SK-N-SH treated with all-trans-retinoic acid at 6 μM for 48 hours (cell line): Measurements from ENCODE around the gene TAS2R50.

ENCODE experiments used
- ATAC-seq: fragments of 200-7000 bp; cut with Tn5 transposase; 3 replicates; pipeline ENCODE4 v1.9.1; 2020; ENCODE audit warnings: mild to moderate bottlenecking, moderate library complexity
- ARNTL ChIP-seq: fragments of 450-650 bp; formaldehyde crosslinking; IDR thresholded peaks from 2 replicates; pipeline ENCODE4 v1.5.0; 2020; ENCODE audit warnings: low read depth, mild to moderate bottlenecking, moderate library complexity, borderline replicate concordance
- BACH2 ChIP-seq: fragments of 250-450 bp; sonication (Bioruptor Pico); IDR thresholded peaks from 2 replicates; pipeline ENCODE4 v1.9.0; 2021; ENCODE audit warnings: mild to moderate bottlenecking, borderline replicate concordance
- CREB5 ChIP-seq: fragments of 250-450 bp; sonication (Bioruptor Pico); IDR thresholded peaks from 2 replicates; pipeline ENCODE4 v1.5.1; 2020; ENCODE audit warnings: low read depth, mild to moderate bottlenecking, moderate library complexity
- CSDC2 ChIP-seq: fragments of 250-450 bp; sonication (Bioruptor Pico); IDR thresholded peaks from 2 replicates; pipeline ENCODE4 v1.5.0; 2020; ENCODE audit warnings: mild to moderate bottlenecking, moderate library complexity
- CSRNP3 ChIP-seq: fragments of 250-450 bp; sonication (Bioruptor Pico); IDR thresholded peaks from 2 replicates; pipeline ENCODE4 v1.5.1; 2021; ENCODE audit warnings: mild to moderate bottlenecking, moderate library complexity
- ESRRG ChIP-seq: fragments of 250-450 bp; sonication (Bioruptor Pico); IDR thresholded peaks from 2 replicates; pipeline ENCODE4 v1.6.1; 2021; ENCODE audit warnings: mild to moderate bottlenecking
- GLIS3 ChIP-seq: fragments of 250-450 bp; sonication (Bioruptor Pico); IDR thresholded peaks from 2 replicates; pipeline ENCODE4 v1.5.0; 2020; ENCODE audit warnings: mild to moderate bottlenecking, moderate library complexity
- OSR1 ChIP-seq: fragments of 250-450 bp; sonication (Bioruptor Pico); IDR thresholded peaks from 2 replicates; pipeline ENCODE4 v1.8.0; 2022; ENCODE audit warnings: moderate library complexity, mild to moderate bottlenecking, inconsistent platforms
- PATZ1 ChIP-seq: fragments of 250-450 bp; sonication (Bioruptor Pico); IDR thresholded peaks from 2 replicates; pipeline ENCODE4 v1.8.0; 2020; ENCODE audit warnings: mild to moderate bottlenecking, moderate library complexity, borderline replicate concordance
- PPARA ChIP-seq: fragments of 250-450 bp; sonication (Bioruptor Pico); IDR thresholded peaks from 2 replicates; pipeline ENCODE4 v1.5.0; 2020; ENCODE audit warnings: mild to moderate bottlenecking, borderline replicate concordance
- RARB ChIP-seq: fragments of 250-450 bp; sonication (Bioruptor Pico); IDR thresholded peaks from 2 replicates; pipeline ENCODE4 v1.8.0; 2021; ENCODE audit warnings: mild to moderate bottlenecking, moderate library complexity
- SNAI2 ChIP-seq: fragments of 250-450 bp; sonication (Bioruptor Pico); IDR thresholded peaks from 2 replicates; pipeline ENCODE4 v1.5.0; 2020; ENCODE audit warnings: mild to moderate bottlenecking, moderate library complexity
- TCF4 ChIP-seq: fragments of 250-450 bp; sonication (Bioruptor Pico); IDR thresholded peaks from 2 replicates; pipeline ENCODE4 v1.8.0; 2021; ENCODE audit warnings: mild to moderate bottlenecking, moderate library complexity, borderline replicate concordance
- TOX ChIP-seq: fragments of 250-450 bp; sonication (Bioruptor Pico); IDR thresholded peaks from 2 replicates; pipeline ENCODE4 v1.8.0; 2021; ENCODE audit warnings: mild to moderate bottlenecking, moderate library complexity, borderline replicate concordance
- TSHZ2 ChIP-seq: fragments of 250-450 bp; sonication (Bioruptor Pico); IDR thresholded peaks from 2 replicates; pipeline ENCODE4 v1.5.0; 2020; ENCODE audit warnings: mild to moderate bottlenecking, moderate library complexity
- ZC3H10 ChIP-seq: fragments of 250-450 bp; sonication (Bioruptor Pico); IDR thresholded peaks from 2 replicates; pipeline ENCODE4 v1.5.1; 2021; ENCODE audit warnings: mild to moderate bottlenecking, moderate library complexity
- ZFP3 ChIP-seq: fragments of 250-450 bp; sonication (Bioruptor Pico); IDR thresholded peaks from 2 replicates; pipeline ENCODE4 v1.5.0; 2020; ENCODE audit warnings: mild to moderate bottlenecking, moderate library complexity
- ZFP30 ChIP-seq: fragments of 450-650 bp; formaldehyde crosslinking; IDR thresholded peaks from 2 replicates; pipeline ENCODE4 v1.5.0; 2022; ENCODE audit warnings: mild to moderate bottlenecking, moderate library complexity
- ZNF565 ChIP-seq: fragments of 450-650 bp; formaldehyde crosslinking; conservative IDR thresholded peaks from 2 replicates; pipeline ENCODE4 v1.5.0; 2020; ENCODE audit warnings: low read depth, mild to moderate bottlenecking, moderate library complexity
- ZNF70 ChIP-seq: fragments of 450-650 bp; formaldehyde crosslinking; IDR thresholded peaks from 2 replicates; pipeline ENCODE4 v1.5.0; 2020; ENCODE audit warnings: mild to moderate bottlenecking, moderate library complexity
- ZNF8 ChIP-seq: fragments of 450-650 bp; formaldehyde crosslinking; IDR thresholded peaks from 2 replicates; pipeline ENCODE4 v1.5.0; 2020; ENCODE audit warnings: mild to moderate bottlenecking, moderate library complexity

TAS2R50 gene

GRCh38 chr12:11026118-11026517 lies 39.4 kb upstream of the TAS2R50 start (continued):
- no peak for TF ChIP-seq CREB5

GRCh38 chr12:11023387-11023786 lies 36.7 kb upstream of the TAS2R50 start:
- no peak for TF ChIP-seq ZNF70
- TF ChIP-seq ZFP30 (CRISPR knock-in tag) = no peak
- TF ChIP-seq BACH2 (CRISPR knock-in tag) = no peak
- no peak for ATAC-seq

GRCh38 chr12:11022520-11022919 lies 35.8 kb upstream of the TAS2R50 start, which contains the start of gene TAS2R19:
TAS2R19 (minus strand) TSS chr12:11022620; CDS start chr12:11022571, 49 bp downstream.
- TF ChIP-seq SNAI2 (no peak), CREB5 (no peak), BACH2 (CRISPR knock-in tag) (no peak), OSR1 (CRISPR knock-in tag) (no peak), PPARA (no peak), ZC3H10 (CRISPR knock-in tag) (no peak), RARB (CRISPR knock-in tag) (no peak), ZNF8 (CRISPR knock-in tag) (no peak), ESRRG (CRISPR knock-in tag) (no peak), GLIS3 (CRISPR knock-in tag) (no peak), PATZ1 (CRISPR knock-in tag) (no peak), CSRNP3 (CRISPR knock-in tag) (no peak), ZFP30 (CRISPR knock-in tag) (no peak)
- TF ChIP-seq, all 23 proteins: peak for 0
- ATAC-seq = no peak

- ATAC-seq = no peak
- no peak for TF ChIP-seq TCF4 (CRISPR knock-in tag)
- TF ChIP-seq GLIS3 (CRISPR knock-in tag) = no peak
- no peak for TF ChIP-seq CSRNP3 (CRISPR knock-in tag)
- TF ChIP-seq PATZ1 (CRISPR knock-in tag) = no peak
- TF ChIP-seq PPARA = no peak
- TF ChIP-seq ZNF565 (CRISPR knock-in tag) = no peak
- no peak for TF ChIP-seq ZFP3 (CRISPR knock-in tag)
- no peak for TF ChIP-seq CSDC2 (CRISPR knock-in tag)
- no peak for TF ChIP-seq TSHZ2 (CRISPR knock-in tag)
- TF ChIP-seq SNAI2 = no peak
- no peak for TF ChIP-seq TOX (CRISPR knock-in tag)
- no peak for TF ChIP-seq ZNF8 (CRISPR knock-in tag)
- TF ChIP-seq OSR1 (CRISPR knock-in tag) = no peak
- no peak for TF ChIP-seq RARB (CRISPR knock-in tag)
- no peak for TF ChIP-seq ZNF70
- no peak for TF ChIP-seq CREB5
- TF ChIP-seq ARNTL = no peak
- TF ChIP-seq ZFP30 (CRISPR knock-in tag) = no peak
These were observed 30.2 kb upstream of the TAS2R50 start for GRCh38 chr12:11016937-11017336.
